ENCODE data around the gene PRM2.

Gene PRM2

DNA sequence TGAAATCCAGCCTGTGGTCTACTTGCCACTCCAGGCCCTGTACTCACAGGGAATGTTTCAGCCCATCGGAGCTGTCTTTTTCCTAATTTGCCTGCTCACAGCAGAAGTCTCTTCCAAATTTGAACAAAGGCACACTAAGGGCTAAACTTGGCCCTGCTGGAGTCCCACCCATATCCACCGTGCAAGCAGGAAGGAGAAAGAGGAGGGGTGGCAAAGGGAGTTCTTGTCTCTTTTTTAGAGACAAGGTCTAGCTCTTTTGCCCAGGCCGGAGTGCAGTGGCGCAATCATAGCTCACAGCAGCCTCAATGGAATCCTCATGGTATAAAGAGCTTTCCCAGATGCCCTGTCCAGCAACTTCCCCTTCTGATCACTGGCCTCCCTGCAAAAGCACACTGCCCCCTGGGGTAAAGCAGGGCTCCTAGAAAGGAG lies 7.6 kb upstream of the PRM2 start:
- no peak for DNase-seq

DNA sequence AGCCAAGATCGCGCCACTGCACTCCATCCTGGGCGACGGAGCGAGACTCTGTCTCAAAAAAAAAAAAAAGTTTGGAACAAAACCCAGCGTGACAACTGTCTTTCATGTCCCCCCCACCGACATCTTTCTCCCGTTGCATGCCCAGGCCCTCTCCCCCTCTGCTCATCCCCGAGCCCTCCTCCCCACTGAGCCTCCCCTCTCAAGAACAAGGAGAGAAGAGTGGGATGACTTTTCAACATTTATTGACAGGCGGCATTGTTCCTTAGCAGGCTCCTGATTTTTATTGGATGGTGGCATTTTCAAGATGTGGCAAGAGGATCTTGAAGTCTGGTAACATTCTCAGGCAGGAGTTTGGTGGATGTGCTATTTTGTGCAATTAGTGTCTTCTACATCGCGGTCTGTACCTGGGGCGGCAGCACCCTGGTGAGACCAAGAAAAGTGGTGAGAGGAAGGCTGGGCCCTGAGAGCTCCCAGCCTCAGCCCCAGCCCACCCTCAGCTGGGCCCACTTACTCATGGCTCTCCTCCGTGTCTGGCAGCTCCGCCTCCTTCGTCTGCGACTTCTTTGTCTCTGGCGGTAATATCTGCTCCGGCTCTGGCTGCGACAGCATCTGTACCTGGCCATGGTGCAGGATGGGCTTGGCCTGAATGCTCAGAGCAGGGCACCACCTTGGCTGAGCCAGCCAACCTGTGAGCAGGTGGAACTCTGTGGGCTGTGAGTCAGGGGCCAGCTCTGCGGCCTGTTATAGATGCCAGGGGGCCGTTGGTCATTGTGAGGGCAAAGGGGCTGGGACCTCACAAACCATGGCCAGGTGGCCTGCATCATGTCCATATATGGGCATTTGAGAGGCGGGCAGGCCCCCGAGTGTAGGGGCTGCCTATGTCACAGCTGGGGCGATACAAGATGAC lies 4.6 kb upstream of the PRM2 start, which contains the start of gene PRM1:
PRM1 (minus strand) TSS at position 715 of the 907 bp plus-strand sequence; CDS start at position 623, 92 bp downstream.
- no peak for DNase-seq

DNA sequence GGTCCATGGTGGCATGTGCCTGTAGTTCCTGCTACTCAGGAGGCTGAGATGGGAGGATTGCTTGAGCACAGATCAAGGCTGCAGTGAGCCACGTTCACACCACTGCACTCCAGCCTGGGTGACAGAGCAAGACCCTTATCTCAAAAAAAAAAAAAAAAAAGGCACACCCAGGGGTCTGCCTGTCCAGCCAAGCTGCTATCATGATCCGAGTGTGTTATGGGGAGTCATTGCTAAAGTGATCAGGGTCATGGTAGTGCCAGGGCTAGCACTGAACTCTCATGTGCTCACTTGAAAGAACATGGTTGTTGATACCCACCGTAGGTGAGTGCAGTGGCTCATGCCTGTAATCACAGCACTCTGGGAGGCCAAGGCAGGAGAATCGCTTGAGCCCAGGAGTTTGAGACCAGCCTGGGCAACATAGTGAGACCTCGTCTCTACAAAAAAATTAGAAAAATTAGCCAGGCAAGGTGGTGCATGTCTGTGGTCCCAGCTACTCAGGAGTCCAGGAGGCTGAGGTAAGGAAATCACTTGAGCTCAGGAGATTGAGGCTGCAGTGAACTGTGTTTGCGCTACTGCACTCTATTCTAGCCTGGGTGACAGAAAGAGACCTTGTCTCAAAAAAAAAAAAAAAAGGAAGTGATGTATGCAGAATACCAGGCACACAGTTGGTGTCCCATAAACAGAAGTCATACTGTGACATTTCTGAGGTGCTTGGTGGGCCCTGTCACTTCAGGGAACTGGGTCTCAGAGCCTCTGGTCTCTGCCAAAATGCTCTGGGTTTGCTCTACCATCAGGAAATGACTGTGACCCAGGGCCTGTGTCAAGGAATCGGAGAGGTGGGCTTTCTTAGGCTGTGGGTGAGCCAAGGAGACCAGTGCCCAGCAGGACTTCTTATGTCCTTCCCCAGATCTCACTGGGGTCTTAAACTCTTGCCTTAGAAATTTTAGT lies 2.7 kb upstream of the PRM2 start:
- no peak for DNase-seq

DNA sequence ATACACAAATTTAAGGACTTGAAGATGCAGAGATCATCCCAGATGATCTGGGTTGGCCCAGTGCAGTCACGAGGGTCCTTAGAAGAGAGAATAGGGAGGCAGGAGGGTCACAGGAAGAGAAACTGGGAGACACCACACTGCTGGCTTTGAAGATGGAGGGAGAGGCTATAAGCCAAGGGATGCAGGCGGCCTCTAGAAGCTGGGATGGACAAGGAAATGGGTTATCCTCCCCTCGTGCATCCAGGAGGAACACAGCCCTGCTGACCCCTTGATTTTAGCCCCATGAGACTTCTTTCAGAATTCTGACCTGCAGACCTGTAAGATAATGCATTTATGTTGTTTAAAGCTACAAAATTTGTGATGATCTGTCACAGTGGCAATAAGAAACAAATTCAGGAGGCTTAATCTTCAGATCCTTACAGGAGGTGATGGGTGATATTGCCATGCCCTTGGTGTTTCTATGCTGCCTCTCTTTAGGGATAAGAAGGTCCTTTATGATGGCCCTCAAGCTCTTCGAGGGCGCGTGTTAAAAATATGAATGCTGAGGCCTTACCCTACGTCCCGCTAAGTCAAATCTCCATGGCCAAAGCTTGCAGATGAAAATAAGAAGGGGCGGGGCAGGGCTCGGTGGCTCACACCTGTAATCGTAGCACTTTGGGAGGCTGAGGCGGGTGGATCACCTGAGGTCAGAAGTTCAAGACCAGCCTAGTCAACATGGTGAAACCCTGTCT lies 1.5 kb upstream of the PRM2 start:
- DNase-seq = no peak

DNA sequence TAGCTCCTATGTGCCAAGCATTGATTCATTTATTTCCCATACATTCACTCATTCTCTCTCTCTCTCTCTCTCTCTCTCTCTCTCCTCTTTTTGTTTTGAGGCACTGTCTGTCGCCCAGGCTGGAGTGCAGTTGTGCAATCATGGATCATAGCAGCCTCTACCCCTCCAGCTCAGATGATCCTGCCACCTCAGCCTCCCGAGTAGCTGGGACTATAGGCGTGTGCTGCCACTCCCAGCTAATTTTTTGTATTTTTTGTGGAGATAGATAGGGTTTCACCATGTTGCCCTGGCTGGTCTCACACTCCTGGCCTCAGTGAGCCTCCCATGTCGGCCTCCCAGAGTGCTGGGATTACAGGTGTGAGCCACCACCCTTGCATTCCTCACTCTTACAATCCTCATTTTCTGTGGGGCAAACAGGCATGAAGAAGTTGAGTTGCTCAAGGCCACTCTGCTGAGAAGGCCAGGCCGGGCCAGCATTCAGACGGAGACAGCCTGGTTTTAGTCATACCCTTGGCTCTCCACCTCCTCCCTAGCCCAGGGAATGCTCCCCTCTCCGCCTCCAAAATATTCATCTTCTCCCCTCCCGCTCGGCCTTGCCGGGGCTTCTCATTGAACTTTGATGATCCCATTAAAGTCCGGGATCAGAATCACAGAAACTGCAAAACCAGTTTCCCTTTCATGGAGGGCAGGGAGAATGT lies 765 bp upstream of the PRM2 start:
- no peak for DNase-seq

DNA sequence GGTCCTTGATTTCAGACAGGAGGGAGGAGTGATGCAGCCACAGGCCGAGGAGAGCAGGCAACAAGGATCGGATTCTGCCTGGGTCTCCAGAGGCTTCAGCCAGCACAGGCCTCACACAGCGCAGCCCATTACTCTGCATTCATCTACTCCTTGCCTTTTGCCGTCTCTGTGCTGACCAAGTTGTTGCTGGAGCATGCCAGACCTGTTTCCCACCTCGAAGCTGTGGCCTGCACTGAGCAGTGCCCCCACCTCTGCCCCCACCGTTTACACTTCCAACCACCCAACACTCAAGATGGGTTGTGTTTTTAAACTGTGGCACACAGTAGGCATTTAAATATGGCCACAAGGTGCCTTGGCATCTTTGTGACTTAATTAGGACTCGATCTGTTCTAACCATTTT lies 1.3 kb downstream of the PRM2 start:
- no peak for DNase-seq

DNA sequence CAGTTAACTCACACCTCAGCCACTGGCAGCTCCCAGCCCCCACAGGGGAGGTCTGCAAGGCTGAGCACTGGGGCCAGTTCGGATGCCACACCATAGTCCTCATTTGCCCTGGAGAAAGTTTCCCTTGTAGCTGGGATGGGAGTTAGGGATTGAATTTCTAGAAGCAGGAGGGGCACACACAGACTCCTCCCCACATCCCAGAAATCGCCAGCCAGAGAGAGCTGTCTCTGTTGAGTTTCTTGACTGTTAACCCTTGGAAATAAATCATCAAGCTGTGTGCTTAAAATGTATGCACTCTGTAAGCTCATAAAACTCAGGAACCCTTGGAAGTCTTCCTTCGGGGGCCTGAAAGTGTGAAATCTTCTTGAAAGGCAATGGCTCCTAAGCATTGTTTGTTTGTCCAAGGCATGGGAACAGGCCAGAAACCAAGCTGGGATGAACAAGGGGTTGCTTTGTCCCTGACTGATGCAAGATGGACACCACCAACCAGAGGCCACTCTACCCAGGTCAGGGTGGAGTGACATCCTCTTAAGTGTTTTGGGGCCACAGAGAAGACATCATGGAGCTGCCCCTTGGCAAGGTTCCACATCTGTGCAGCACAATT lies 2.5 kb downstream of the PRM2 start:
- DNase-seq = no peak

DNA sequence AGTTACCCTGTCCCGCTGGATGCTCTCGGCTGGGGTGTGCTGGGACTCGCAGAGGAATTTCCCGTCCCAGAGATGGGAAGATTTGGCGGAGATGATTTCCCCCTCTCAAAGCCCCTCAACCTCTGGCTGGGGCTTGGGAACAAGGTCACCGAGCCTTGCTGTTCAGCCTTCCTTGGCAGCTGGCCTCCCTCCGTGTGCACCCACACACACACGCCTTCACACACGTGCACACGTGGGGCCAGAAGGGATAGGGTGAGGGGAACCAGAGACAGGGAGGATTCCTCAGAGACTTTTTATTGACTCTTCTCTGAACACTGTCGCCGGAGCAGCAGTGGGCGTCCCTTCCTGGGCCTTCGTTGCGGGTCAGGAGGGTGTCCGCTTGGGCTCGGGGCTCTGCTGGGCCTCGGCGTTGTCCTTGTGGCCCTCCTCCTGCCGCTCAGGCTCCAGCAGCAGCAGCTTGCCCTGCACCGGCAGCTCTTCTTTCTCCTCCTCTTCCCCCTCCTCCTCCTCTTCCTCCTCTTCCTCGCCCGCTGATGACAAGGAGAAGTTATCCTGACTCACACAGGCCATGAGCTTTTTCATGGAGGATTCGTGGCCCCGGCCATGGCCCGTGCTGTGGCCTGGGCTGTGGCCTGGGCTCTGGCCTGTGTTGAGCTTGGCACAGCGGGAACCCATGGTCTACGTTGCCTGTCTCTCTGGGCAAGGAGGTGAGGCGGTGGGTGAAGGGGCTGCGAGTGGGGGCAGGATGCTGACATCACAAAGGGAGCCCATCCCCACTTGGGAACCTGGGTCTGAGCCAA lies 3.2 kb downstream of the PRM2 start, which contains the start of gene PRM3:
PRM3 (minus strand) TSS at position 709 of the 800 bp plus-strand sequence; CDS start at position 675, 34 bp downstream.
- no peak for DNase-seq

DNA sequence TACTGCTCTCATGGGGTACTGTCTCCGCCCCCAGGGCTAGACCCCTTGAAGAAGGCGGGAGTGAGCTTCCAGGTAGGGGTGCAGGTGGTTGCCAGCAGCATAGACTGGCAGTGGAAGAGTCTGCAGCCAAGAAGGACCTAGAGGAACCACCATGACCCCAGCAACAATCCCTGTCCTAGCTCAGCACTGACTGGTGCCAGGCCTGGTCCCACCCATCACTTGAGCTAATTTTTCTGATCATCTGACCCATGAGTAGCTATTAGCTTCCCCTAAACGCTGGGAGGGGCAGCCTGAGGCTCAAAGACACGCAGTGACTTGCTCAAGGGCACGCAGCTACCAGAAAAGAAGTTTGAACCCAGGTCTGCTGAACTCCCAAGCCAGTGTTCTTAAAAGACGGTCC lies 3.8 kb downstream of the PRM2 start:
- no peak for DNase-seq

DNA sequence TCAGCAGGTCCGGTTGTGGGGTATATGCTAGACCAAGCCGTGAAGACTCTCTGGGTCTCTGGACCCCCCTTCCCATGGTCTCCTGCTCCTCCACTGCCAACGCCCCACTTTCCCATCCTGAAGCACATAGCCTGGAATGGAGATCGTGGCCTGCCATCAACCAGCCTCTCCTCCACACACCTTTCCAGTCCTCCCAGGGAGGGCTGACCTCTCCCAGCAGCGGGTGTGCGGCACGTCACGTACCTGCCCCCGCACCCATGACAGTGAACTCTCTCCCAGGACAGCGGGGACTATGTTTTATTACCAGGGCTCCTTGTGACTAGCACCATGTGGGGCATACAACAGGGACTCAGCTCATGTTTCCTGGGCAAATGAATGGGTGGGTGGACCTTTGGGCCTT lies 4.7 kb downstream of the PRM2 start:
- DNase-seq = no peak

DNA sequence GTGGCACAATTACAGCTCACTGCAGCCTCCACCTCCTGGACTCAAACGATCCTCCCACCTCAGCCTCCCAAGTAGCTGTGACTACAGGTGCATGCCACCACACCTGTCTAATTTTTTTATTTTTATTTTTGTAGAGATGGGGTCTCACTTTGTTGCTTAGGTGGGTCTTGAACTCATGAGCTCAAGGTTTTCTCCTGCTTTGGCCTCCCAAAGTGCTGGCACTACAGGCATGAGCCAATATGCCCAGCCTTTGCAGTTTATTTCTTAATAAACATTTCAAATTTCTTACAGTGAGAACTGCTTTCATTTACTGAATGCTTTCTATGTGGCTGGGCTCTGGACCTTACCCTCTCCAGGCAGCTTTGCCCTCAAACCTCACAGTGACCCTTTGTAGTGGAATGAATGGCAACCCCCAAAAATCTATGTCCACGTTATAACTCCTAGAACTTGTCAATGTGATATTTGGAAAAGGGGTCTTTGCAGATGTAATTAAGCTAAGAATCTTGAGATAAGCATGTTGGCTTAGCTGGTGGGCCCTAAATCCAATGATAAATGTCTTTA lies 5.6 kb downstream of the PRM2 start:
- DNase-seq = no peak

DNA sequence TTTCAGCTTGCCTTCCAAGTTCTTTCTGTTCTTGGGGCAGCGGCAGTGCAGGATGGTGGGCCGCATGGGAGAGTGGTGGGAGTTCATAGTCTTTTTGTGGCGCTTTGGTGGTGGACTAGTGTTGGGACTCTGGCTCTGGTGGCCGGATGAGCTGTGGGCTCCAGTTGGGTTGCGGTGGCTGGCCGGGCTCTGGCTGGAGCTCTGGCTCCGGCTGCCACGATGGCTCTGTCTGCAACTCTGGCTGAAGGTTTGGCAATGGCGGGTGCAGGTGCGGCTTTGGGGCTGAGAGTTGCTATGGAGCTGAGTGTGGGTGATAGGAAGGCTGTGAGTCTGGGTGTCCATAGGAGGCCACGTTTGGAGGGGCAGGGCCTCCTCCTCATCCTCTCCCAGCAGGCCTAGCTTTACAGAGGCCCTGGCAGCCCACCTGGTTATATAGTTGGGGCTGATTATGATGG lies 7.3 kb downstream of the PRM2 start, which contains the start of gene TNP2:
TNP2 (minus strand) TSS at position 405 of the 455 bp plus-strand sequence; CDS start at position 342, 63 bp downstream.
- no peak for DNase-seq

DNA sequence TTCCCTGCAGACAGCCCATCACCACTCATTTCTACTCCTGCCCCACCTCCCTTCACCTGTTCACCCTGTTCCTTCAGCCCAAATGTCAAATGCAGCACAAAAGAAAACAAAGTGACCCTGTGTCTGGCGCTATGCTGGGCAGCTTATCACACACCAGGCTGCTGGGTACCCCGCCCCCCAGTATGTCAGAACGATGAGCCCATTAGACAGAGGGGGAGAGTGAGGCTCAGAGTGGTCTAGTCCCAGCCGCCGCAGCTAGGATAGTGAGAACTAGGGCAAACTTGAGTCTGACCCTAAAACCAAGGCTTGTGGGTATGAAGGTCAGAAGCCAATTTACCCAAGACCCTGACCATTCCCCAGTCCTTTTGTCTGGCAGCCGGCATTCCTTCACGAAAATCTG lies 11.2 kb downstream of the PRM2 start:
- no peak for DNase-seq

DNA sequence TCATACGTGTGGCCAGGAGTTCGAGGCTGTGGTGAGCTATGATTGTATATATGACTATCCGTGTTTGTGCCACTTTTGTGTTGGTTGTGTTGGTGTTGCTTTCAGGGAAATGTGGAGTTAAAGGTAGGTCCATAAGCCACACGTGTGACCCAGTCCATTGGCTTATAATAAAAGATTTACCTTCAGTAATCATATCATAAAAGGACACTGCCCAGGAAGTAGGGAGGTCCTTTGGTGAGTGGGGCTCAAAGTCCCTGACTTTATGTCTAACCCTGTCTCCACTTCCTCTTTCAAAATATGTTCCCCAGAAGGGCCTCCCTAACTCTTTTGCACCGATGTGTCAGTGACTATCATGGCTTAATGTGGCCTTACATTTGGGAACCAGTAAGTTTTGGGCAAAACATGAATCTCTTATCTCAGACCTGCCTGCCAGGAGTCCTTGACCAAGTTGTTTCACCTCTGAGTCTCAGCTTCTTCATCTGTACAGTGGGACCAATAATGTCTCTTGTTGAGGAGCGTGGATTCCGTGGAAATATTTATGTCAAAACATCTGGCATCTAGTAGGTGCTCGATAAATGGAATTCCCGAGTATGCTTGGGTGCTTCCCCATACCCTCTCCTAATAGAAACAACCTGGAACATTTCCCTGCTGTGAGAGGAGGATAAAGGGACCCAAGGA lies 12.0 kb downstream of the PRM2 start:
- no peak for DNase-seq

DNA sequence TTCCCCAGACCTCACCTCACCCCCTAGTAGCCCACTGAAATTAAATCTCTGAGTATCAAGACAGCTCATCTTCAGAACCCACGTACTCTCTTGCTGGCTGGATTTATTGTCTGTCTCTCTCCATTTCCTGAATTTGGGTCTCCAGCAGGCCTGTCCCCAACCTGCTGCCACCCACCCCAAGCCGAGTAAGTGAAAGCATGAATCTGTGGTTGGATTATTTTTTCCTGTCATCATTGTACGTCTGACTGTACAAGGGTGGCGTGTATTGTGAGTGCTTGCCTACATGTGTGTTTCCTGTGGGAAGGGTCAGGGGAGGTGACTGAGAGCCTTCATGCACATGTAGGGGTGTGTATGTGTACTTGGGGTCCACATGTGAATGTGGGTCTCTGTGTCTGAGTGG lies 12.5 kb downstream of the PRM2 start:
- peak; percentile 74 to 76 for DNase-seq

DNA sequence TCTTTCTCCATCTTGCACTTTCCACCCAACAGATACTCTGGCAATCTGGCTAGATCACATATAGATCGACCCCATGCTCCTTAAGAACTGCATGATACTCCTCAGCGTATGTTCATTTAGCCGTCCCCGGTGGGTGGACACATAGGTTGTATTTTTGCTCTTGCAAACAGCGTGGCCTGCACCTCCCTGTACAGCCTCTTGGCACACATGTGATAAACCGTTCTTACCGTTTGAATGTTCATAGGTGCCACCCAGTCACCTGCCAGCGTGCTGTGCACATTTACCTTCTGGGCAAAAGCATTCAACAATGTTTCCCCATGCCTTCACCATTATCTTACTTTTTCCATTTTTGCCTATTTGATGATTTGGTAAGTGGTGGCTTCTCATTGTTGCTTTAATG lies 13.4 kb downstream of the PRM2 start:
- DNase-seq = no peak

DNA sequence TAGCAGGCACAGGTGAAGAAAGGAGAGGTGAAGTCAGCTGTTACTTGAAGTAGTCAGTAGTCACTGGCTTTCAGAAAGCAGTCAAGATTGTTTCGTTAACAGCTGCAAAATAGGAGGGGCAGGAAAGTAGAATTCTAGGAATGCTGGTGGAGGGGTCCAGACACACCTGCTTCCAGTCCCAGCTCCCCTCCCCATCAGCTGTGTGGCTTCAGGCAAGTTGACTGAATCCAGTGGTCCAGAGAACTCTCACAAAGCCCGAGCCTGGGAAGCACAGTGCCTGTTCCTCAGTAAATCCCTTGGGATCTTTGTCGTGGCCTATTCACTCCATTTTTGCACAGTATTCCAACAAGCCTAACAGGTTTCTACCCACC lies 15.7 kb downstream of the PRM2 start:
- DNase-seq = no peak

DNA sequence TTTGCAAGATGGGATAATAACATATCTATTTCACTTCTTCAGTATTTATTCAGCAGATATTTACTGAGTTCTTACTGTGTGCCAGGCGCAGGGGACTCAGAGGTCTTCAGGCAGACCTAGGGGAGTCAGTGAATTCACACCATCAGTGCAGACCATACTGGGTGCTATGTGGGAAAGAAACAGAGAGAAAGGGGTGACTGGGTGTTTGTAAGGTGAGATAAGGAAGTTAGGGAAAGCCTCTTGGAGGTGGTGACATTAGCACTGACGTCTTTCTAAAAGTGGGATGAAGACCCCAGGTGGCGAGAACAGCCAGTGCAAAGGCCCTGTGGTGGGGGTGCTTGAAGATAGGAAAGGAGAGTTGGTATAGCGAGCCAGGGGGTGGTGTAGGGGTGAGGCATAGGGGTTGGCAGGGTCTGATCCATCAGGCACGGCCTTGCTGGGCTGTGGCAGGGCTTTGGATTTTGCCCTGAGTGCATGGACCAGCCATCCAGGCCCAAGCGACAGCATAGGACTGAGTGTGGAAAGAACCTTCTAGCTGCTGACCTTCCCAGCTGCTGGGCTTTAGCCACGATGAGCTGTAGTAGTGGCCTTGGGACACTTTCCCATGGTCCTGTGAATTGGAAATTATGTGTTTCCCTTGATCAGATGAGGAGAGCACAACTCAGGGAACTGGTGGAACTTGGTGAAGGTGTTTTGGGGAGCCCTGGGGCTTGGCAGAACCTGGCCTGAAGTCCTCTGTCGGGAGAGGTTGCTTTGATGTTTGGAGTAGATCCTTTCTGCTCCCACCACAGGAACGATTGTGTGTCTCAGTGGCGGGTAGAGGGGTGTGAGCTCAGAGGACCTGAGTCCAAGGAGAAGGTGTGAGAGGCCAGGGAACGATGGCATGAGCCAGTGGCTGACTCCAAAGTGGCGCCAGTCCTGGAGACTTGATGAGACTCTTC lies 16.4 kb downstream of the PRM2 start:
- DNase-seq = no peak
